GM21423 (cell line): ENCODE results near the gene METRN.
"Not testable (repeated sequence)": the region's sequence is repeated elsewhere in the genome, so short reads cannot be mapped to it uniquely, and the experiment has no call there.

ENCODE experiments used
- ATAC-seq: cut with Tn5 transposase; IDR thresholded peaks from one replicate; pipeline ENCODE4 v1.9.1; 2021; ENCODE audit warnings: mild to moderate bottlenecking, moderate library complexity; ENCODE audit not compliant: unreplicated experiment

Gene METRN

GRCh38 chr16:734208-734980 lies 19.5 kb downstream of the METRN start:
- ATAC-seq, result no peak

- no peak for ATAC-seq
Observed at GRCh38 chr16:734981-735881, 20.3 kb downstream of the METRN start.

DNA sequence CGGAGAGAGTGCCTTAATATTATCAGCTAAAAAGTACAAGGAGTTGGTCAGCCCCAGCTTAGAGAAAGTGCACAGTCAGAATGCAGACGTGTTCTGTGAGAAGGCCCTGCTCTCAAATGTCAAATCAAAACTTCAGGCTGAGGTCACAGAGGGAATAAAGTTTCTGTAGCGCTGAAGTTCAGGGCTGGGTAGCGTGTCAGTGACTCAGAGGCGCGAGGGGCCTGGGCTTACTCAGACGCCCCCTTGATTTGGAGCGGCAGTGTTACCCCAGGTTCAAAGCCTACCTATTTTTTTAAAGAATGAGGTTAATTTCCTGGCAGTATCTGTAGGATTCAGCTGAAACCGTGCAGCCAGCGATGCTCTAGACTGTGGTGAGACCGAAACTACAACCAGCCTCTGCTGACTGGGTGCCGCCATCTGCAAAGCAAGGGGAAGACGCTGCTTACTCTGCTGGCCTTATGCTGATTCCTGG lies 21.1 kb downstream of the METRN start:
- ATAC-seq, result no peak

GRCh38 chr16:736936-737481 lies 22.1 kb downstream of the METRN start:
- ATAC-seq, result no peak

- no peak for ATAC-seq
Observed at GRCh38 chr16:739560-740458, 24.9 kb downstream of the METRN start.

- peak; percentile 10 for ATAC-seq
Observed at GRCh38 chr16:740459-740763, 25.5 kb downstream of the METRN start.

GRCh38 chr16:740764-741505 lies 26.0 kb downstream of the METRN start, which contains the start of gene CIAO3:
TSS of gene CIAO3 (minus strand) at chr16:740997. CDS start at chr16:740985, 12 bp downstream.
- peak; percentile 80 for ATAC-seq

DNA sequence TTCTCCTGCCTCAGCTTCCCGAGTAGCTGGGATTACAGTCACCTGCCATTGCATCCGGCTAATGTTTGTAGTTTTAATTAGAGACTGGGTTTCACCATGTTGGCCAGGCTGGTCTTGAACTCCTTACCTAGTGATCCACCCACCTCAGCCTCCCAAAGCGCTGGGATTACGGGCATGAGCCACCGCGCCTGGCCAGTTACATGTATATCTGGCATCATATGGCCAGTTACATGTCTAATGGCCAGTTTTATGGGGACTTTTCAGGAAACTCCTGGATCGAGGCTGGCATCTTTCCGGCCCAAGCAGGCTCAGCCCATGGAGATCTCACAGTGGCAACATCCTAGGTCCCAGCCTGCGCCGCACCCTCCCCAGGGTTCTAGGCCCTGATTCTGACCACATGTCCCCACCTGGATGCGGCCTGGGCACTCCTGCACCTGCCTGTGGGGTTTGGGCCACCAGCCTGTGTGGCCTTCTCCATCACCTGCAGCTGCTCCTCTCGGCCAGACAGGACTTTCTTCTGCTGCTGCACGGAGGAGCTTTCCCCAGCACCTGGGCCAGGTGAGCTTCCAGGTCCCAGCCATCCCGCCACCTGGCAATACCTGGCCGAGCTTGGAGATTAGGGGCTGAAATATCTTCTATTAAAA lies 27.2 kb downstream of the METRN start:
- no peak for ATAC-seq

DNA sequence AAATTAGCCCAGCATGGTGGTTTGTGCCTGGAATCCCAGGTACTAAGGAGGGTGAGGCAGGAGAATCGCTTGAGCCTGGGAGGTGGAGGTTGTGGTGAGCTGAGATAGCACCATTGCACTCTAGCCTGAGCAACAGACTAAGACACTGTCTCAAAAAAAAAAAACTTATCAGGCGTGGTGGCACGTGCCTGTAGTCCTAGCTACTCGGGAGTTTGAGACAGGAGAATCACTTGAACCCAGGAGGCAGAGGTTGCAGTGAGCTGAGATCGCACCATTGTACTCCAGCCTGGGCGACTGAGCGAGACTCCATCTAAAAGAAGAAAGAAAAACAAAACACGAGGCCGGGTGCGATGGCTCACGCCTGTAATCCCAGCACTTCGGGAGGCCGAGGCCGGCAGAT lies 28.0 kb downstream of the METRN start:
- ATAC-seq, result not testable (repeated sequence)

DNA sequence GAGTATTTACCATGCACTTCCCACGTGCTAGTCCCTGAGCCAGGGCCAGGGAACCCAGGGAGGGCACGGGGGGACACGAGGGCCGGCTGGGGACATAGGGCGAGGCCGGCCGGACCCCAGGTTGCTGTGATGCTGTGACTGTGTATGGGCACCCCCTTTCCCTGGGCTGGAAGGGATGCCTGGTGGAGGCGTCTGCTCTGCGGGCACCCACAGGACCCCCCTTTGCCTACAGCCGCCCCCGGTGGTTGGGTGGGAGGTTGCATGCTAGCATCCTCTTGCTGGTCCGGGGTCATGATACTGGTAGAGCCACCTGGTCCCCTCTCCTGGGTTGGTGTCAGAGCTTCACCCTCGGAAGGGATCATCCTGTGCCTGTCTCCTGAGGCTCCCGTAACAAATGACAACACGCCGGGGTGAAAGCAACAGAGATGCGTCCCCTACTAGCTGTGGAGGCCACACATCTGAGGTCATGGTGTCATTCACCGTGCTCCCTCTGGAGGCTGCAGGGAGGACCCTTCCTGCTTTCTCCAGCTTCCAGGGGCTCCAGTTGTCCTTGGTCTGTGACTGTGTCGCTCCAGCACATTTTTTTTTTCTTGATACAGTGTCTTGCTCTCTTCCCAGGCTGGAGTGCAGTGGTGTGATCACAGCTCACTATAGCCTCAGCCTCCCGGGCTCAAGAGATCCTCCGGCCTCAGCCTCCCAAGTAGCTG lies 29.0 kb downstream of the METRN start:
- ATAC-seq, result no peak

- no peak for ATAC-seq
Observed at GRCh38 chr16:745739-746138, 30.8 kb downstream of the METRN start.

DNA sequence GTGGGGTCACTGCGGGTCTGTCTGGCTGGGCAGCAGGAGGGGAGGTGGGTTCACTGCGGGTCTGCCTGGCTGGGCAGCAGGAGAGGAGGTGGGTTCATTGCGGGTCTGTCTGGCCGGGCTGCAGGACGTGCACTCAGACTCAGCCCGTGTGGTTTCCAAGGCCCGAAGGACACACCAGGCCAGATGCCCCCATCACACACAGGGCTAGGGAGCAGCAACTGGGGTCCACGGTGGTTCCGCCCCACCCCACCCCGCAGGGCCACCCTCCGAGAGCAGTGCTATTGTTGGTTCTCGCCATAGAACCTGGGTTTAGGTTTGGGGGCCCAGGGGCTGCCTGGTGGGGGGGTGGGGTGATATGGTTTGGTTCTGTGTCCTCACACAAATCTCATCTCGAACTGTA lies 31.7 kb downstream of the METRN start:
- no peak for ATAC-seq

GRCh38 chr16:747978-748746 lies 33.2 kb downstream of the METRN start:
- ATAC-seq, result no peak

DNA sequence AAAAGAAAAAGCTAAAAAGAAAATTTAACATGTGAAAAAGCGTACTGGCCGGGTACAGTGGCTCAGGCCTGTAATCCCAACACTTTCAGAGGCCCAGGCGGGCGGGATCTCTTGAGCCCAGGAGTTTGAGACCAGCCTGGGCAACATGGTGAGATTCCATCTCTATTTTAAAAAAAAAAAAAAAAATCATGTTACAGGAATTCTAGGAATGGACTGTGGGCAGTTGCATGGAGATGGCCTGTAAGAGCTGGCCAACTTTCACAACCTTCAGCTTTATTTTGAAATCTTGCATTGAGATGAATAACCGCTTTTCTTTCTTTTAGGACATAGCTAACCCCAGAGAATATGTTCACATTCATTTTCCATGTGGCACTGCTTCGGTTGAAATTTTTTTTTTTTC lies 34.1 kb downstream of the METRN start:
- ATAC-seq, result no peak

DNA sequence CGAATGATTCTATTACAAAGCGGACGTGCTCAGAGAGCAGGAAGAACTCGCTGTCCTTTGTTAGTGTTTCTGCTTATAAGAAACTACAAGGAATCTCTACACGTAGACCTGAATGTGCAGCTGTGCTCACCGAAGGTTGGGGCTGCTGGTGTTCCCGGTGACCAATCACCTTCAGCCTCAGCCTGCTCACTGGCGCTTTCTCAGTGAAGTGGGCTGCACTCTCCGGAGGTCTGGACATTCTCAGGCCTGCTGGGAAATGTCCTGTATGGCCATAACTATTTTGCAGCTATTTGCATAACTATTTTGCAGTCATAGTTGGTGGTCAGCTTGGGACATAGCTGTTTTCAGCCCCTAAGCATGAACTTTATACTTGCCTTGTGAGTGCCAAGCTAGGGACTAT lies 35.6 kb downstream of the METRN start:
- no peak for ATAC-seq

- no peak for ATAC-seq
Observed at GRCh38 chr16:751152-752006, 36.5 kb downstream of the METRN start.

DNA sequence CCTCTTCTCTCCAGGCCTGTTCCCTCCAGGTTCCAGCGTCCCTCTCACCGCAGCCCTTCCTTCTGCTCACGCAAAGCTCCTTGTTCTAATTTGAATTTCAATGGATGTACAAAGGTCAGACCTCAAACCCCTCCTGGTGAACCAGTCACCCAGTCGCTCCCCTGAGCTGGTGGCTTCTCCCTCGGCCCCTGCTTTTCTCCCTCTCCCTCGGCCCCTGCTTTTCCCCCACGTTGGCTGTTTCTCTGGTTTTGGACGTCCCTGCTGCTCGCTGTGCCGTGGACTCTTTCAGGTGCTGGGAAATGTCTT lies 37.0 kb downstream of the METRN start:
- ATAC-seq, result no peak
